GM18505 (cell line): ENCODE data around the gene CHRNA10.
"Not testable (repeated sequence)": the region's sequence is repeated elsewhere in the genome, so short reads cannot be mapped to it uniquely, and the experiment has no call there.

Experiments used
- ATAC-seq: cut with Tn5 transposase; IDR thresholded peaks from one replicate; pipeline ENCODE4 v1.9.1; 2021; ENCODE audit not compliant: unreplicated experiment
- POLR2A ChIP-seq: IDR thresholded peaks from 4 replicates; pipeline ENCODE4 v1.6.1; 2011; ENCODE audit warnings: borderline replicate concordance; ENCODE audit not compliant: insufficient read depth, insufficient read length; ENCODE audit errors: extremely low read depth

The CHRNA10 gene

GRCh38 chr11:3658252-3658651 lies 12.9 kb downstream of the CHRNA10 start:
- ATAC-seq: no peak
- no peak for TF ChIP-seq POLR2A

- not testable (repeated sequence) for ATAC-seq
Measured at GRCh38 chr11:3657331-3657730, 13.9 kb downstream of the CHRNA10 start.

GRCh38 chr11:3655547-3655946 lies 15.6 kb downstream of the CHRNA10 start:
- no peak for ATAC-seq
- no peak for TF ChIP-seq POLR2A

GRCh38 chr11:3652514-3652913 lies 18.7 kb downstream of the CHRNA10 start:
- not testable (repeated sequence) for ATAC-seq

- not testable (repeated sequence) for ATAC-seq
Measured at GRCh38 chr11:3649374-3649773, 21.8 kb downstream of the CHRNA10 start.

- not testable (repeated sequence) for ATAC-seq
Measured at GRCh38 chr11:3648843-3649242, 22.3 kb downstream of the CHRNA10 start.

- TF ChIP-seq POLR2A: no peak
- no peak for ATAC-seq
Measured at GRCh38 chr11:3645552-3645951, 25.6 kb downstream of the CHRNA10 start.

GRCh38 chr11:3644817-3645235 lies 26.4 kb downstream of the CHRNA10 start, which contains the start of gene ART1:
Gene ART1, plus strand, starts transcription at chr11:3645128. Its CDS starts 14,086 bp downstream, at chr11:3659214.
- TF ChIP-seq POLR2A: no peak

GRCh38 chr11:3643102-3643546 lies 28.1 kb downstream of the CHRNA10 start:
- ATAC-seq: not testable (repeated sequence)

More at GRCh38 chr11:3644817-3645235, 26.4 kb downstream of the CHRNA10 start, which contains the start of gene ART1:
- ATAC-seq: no peak

GRCh38 chr11:3642071-3642951 lies 28.9 kb downstream of the CHRNA10 start:
- ATAC-seq: no peak
- TF ChIP-seq POLR2A: no peak

GRCh38 chr11:3641701-3642070 lies 29.5 kb downstream of the CHRNA10 start, which contains the start of gene ART5:
Gene ART5, minus strand, starts transcription at chr11:3641992. Its CDS starts 130 bp downstream, at chr11:3641862.
- no peak for ATAC-seq
- TF ChIP-seq POLR2A: no peak

GRCh38 chr11:3641191-3641590 lies 30.0 kb downstream of the CHRNA10 start:
- no peak for ATAC-seq
- no peak for TF ChIP-seq POLR2A

- no peak for ATAC-seq
- TF ChIP-seq POLR2A: no peak
Measured at GRCh38 chr11:3639841-3640240, 31.3 kb downstream of the CHRNA10 start.

- TF ChIP-seq POLR2A: no peak
- no peak for ATAC-seq
Measured at GRCh38 chr11:3638513-3638912, 32.7 kb downstream of the CHRNA10 start.

GRCh38 chr11:3637201-3637600 lies 34.0 kb downstream of the CHRNA10 start:
- ATAC-seq: no peak
- TF ChIP-seq POLR2A: no peak
